Mesenchymal stem cell (in vitro differentiated cells and primary cell): ENCODE results near the gene C12orf75.
"Not testable (repeated sequence)": the region's sequence is repeated elsewhere in the genome, so short reads cannot be mapped to it uniquely, and the experiment has no call there.

Experiments
- DNase-seq: peaks from one replicate; pipeline ENCODE4 v3.0.0-alpha.2; 2013
- H2AFZ ChIP-seq: one replicate; pipeline ENCODE4 v1.6.1; 2013; ENCODE audit warnings: low read depth, mild to moderate bottlenecking, control low read depth, inconsistent platforms, low read length, moderate library complexity
- H2AK5ac ChIP-seq: 2 replicates; pipeline ENCODE4 v1.6.1; 2013; ENCODE audit warnings: low read length, moderate library complexity, mild to moderate bottlenecking, inconsistent platforms; ENCODE audit not compliant: severe bottlenecking
- H2BK120ac ChIP-seq: one replicate; pipeline ENCODE4 v1.6.1; 2013; ENCODE audit warnings: low read depth, mild to moderate bottlenecking, inconsistent platforms, low read length, moderate library complexity
- H2BK12ac ChIP-seq, 2 experiments: one replicate each; pipeline ENCODE4 v1.6.1; 2013; ENCODE audit warnings: inconsistent platforms in 2 of 2, low read length in 2 of 2, mild to moderate bottlenecking in 2 of 2, moderate library complexity in 2 of 2, control low read depth in 1 of 2
- H2BK15ac ChIP-seq: one replicate; pipeline ENCODE4 v1.6.1; 2013; ENCODE audit warnings: mild to moderate bottlenecking, low read depth, inconsistent platforms; ENCODE audit not compliant: poor library complexity, severe bottlenecking
- H2BK5ac ChIP-seq: 2 replicates; pipeline ENCODE4 v1.6.1; 2013; ENCODE audit warnings: low read depth, mild to moderate bottlenecking, low read length, control low read depth, inconsistent platforms; ENCODE audit not compliant: poor library complexity, severe bottlenecking
- H3K14ac ChIP-seq, 2 experiments: one replicate each; pipeline ENCODE4 v1.6.1; 2013; ENCODE audit warnings: inconsistent platforms in 2 of 2, low read length in 2 of 2, control low read depth in 1 of 2, mild to moderate bottlenecking in 1 of 2, moderate library complexity in 1 of 2
- H3K18ac ChIP-seq, 2 experiments: one replicate each; pipeline ENCODE4 v1.6.1; 2013; ENCODE audit warnings: inconsistent platforms in 2 of 2, low read length in 2 of 2, control low read depth in 1 of 2, low read depth in 1 of 2, mild to moderate bottlenecking in 1 of 2
- H3K23ac ChIP-seq, 2 experiments: one replicate each; pipeline ENCODE4 v1.6.1; 2013; ENCODE audit warnings: inconsistent platforms in 2 of 2, low read length in 2 of 2, mild to moderate bottlenecking in 2 of 2, moderate library complexity in 2 of 2, control low read depth in 1 of 2
- H3K27ac ChIP-seq: 2 replicates; pipeline ENCODE4 v1.5.1; 2013; ENCODE audit warnings: mild to moderate bottlenecking, moderate library complexity, low read length, control low read depth, inconsistent platforms; ENCODE audit not compliant: poor library complexity, severe bottlenecking
- H3K27me3 ChIP-seq, 2 experiments: 2 replicates each; pipeline versions ENCODE4 v1.6.1 to v1.7.0; 2013; ENCODE audit warnings: low read length in 2 of 2, mild to moderate bottlenecking in 2 of 2, moderate library complexity in 2 of 2, control low read depth in 1 of 2, inconsistent platforms in 1 of 2; ENCODE audit not compliant: control insufficient read depth in 1 of 2, insufficient read depth in 1 of 2
- H3K36me3 ChIP-seq, 2 experiments: 2 replicates each; pipeline versions ENCODE4 v1.6.1 to v1.7.0; 2013; ENCODE audit warnings: low read length in 2 of 2, control low read depth in 1 of 2, inconsistent platforms in 1 of 2, low read depth in 1 of 2, mild to moderate bottlenecking in 1 of 2; ENCODE audit not compliant: insufficient read depth in 2 of 2, control insufficient read depth in 1 of 2
- H3K4ac ChIP-seq, 2 experiments: one replicate each; pipeline ENCODE4 v1.6.1; 2013; ENCODE audit warnings: inconsistent platforms in 2 of 2, low read length in 2 of 2, mild to moderate bottlenecking in 2 of 2, moderate library complexity in 2 of 2, control low read depth in 1 of 2, low read depth in 1 of 2
- H3K4me1 ChIP-seq: 2 replicates; pipeline ENCODE4 v1.6.1; 2013; ENCODE audit warnings: low read depth, low read length, control low read depth; ENCODE audit not compliant: control insufficient read depth, insufficient read depth
- H3K4me2 ChIP-seq: 2 replicates; pipeline ENCODE4 v1.6.1; 2013; ENCODE audit warnings: low read length, mild to moderate bottlenecking, inconsistent platforms; ENCODE audit not compliant: poor library complexity, severe bottlenecking
- H3K4me3 ChIP-seq, 2 experiments: 2 replicates each; pipeline versions ENCODE4 v1.5.1 to v1.7.0; 2013; ENCODE audit warnings: low read length in 2 of 2, mild to moderate bottlenecking in 2 of 2, control low read depth in 1 of 2, low read depth in 1 of 2; ENCODE audit not compliant: insufficient read depth in 1 of 2
- H3K79me1 ChIP-seq: replicated peaks from 2 replicates; pipeline ENCODE4 v1.6.1; 2013; ENCODE audit warnings: mild to moderate bottlenecking, control low read depth, low read length, inconsistent platforms; ENCODE audit not compliant: poor library complexity, severe bottlenecking
- H3K9ac ChIP-seq: 2 replicates; pipeline ENCODE4 v1.7.0; 2013; ENCODE audit warnings: mild to moderate bottlenecking, low read length, moderate library complexity
- H3K9me3 ChIP-seq: 2 replicates; pipeline ENCODE4 v1.7.0; 2013; ENCODE audit warnings: mild to moderate bottlenecking, low read length; ENCODE audit not compliant: control insufficient read depth
- H4K8ac ChIP-seq: one replicate; pipeline ENCODE4 v1.6.1; 2013; ENCODE audit warnings: inconsistent platforms, mild to moderate bottlenecking, low read length, moderate library complexity
- H4K91ac ChIP-seq: one replicate; pipeline ENCODE4 v1.6.1; 2013; ENCODE audit warnings: mild to moderate bottlenecking, low read length, inconsistent platforms
- WGBS: methylation state at CpG from one replicate; pipeline ENCODE4 v1.1.7; 2013; ENCODE audit warnings: mixed read lengths; 5-methylcytosine and 5-hydroxymethylcytosine counted together

C12orf75 gene

DNA sequence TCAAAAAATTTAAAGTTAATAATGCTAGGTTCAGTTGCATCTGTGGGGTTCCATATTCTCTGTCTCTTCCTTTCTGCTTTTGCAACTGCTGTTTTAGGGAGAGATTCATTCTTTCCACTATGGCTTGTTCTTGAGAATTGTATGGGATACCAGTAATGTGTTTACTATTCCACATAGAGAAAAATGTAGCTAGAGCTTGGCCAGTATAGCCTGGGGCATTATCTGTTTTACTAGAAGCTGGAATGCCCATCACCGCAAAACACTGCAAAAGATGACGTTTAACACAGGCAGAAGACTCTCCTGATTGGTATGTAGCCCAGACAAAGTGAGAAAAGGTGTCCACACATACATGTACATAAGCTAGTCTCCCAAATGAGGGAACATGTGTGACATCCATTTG, 25.9 kb upstream of the C12orf75 start:
- not testable (repeated sequence) for H3K27me3 ChIP-seq, H2BK12ac ChIP-seq, H3K27ac ChIP-seq, H2AK5ac ChIP-seq, H3K4me1 ChIP-seq, H3K9ac ChIP-seq, H3K79me1 ChIP-seq, H3K4me3 ChIP-seq, H4K91ac ChIP-seq, H3K36me3 ChIP-seq, H3K4me2 ChIP-seq, H3K4ac ChIP-seq, H4K8ac ChIP-seq, H3K9me3 ChIP-seq, H2AFZ ChIP-seq, H3K14ac ChIP-seq, H2BK5ac ChIP-seq, H3K23ac ChIP-seq, H3K18ac ChIP-seq, H2BK15ac ChIP-seq, H2BK120ac ChIP-seq
- WGBS = 67% methylated on average over 1 of the region's 2 CpGs
- peak; percentile 17 for DNase-seq

DNA sequence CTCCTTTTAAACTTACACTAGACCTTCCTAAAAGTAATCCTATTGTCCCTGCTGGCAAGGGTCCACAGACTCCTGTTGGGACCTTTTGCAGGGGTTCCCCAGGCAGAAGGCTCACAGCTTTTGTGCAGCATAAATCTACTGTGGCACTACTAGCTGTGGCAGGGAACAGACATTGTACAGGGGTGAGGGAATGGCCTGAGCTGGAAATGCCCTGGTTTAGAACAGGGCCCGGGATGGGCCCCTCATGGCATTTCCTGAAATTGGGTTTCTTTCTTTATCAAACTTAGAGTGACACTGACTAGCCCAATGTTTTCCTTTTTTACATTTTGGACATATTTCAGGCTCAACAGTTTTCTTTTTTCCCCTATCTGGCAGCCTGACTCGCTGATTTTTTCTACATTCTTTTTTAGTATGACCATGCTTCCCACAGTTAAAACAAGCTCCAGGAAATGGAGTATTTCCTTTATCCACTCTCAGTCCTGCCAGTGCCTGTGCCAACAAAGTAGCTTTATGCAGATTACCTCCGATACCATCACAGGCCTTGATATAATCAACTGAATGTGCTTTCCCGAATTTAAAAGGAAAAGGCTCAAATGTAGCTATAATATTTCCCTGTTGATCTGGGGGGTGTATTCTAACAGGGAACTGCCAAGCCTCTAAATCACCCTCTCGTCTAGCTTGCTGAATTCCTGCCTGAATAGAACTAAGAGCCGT, 22.7 kb upstream of the C12orf75 start:
- not testable (repeated sequence) for H3K18ac ChIP-seq, H3K4me1 ChIP-seq, H3K79me1 ChIP-seq, H2BK12ac ChIP-seq, H3K4me2 ChIP-seq, H2AK5ac ChIP-seq, H2AFZ ChIP-seq, H3K36me3 ChIP-seq, H3K4ac ChIP-seq, H3K9me3 ChIP-seq, H3K23ac ChIP-seq, H2BK5ac ChIP-seq, H3K27me3 ChIP-seq, DNase-seq, H4K91ac ChIP-seq, H3K4me3 ChIP-seq, H4K8ac ChIP-seq, H3K9ac ChIP-seq, H3K27ac ChIP-seq, H3K14ac ChIP-seq, H2BK120ac ChIP-seq, H2BK15ac ChIP-seq
- WGBS = 94% methylated on average over 3 of the region's 6 CpGs

DNA sequence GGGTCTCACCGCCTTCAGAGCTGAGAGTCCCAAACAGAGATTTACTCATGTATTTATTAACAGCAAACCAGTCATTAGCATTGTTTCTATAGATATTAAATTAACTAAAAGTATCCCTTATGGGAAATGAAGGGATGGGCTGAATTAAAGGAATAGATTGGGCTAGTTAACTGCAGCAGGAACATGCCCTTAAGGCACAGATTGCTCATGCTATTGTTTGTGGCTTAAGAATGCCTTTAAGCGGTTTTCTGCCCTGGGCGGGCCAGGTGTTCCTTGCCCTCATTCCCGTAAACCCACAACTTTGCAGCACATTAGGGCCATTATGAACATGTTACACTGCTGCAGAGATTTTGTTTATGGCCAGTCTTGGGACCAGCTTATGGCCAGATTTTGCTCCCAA, 21.7 kb upstream of the C12orf75 start:
- H3K4me1 ChIP-seq, H4K8ac ChIP-seq, H2BK5ac ChIP-seq, H2BK12ac ChIP-seq, H3K27me3 ChIP-seq, H3K9ac ChIP-seq, H2AK5ac ChIP-seq, H3K23ac ChIP-seq, H3K36me3 ChIP-seq, H4K91ac ChIP-seq, H2BK15ac ChIP-seq, H3K4ac ChIP-seq, H3K18ac ChIP-seq, H3K14ac ChIP-seq, H3K4me3 ChIP-seq, H3K9me3 ChIP-seq, H3K4me2 ChIP-seq, H3K79me1 ChIP-seq, H2AFZ ChIP-seq, H3K27ac ChIP-seq, DNase-seq, H2BK120ac ChIP-seq: not testable (repeated sequence)
- 92% methylated on average over 4 of the region's 4 CpGs for WGBS

DNA sequence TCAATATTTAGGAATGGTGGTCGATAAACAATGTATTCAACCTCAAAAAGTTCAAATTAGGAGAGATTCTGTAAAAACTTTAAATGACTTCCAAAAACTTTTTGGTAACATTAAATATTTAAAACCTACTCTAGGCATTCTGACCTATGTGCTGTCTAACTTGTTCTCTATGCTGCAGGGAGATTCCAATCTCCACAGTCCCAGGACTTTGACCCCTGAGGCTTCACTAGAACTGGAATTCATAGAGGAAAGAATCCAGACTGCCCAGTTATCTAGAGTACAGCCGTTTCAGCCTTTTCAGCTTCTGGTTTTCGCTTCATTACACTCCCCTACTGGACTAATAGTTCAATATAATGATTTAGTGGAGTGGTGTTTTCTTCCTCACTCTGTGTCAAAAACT, 21.1 kb upstream of the C12orf75 start:
- H3K4me3 ChIP-seq, H3K4me1 ChIP-seq, DNase-seq, H3K79me1 ChIP-seq, H3K9ac ChIP-seq, H3K14ac ChIP-seq, H3K9me3 ChIP-seq, H3K4ac ChIP-seq, H3K36me3 ChIP-seq, H3K27me3 ChIP-seq, H2BK5ac ChIP-seq, H3K23ac ChIP-seq, H2BK15ac ChIP-seq, H2BK12ac ChIP-seq, H4K8ac ChIP-seq, H3K27ac ChIP-seq, H4K91ac ChIP-seq, H2AFZ ChIP-seq, H3K4me2 ChIP-seq, H2BK120ac ChIP-seq, H2AK5ac ChIP-seq, H3K18ac ChIP-seq: not testable (repeated sequence)
- no CpG with 5 or more reads among the region's 3 CpGs for WGBS
